ENCODE measurements around the gene COA1.
"Not testable (repeated sequence)": the region's sequence is repeated elsewhere in the genome, so short reads cannot be mapped to it uniquely, and the experiment has no call there.

The COA1 gene

GRCh38 chr7:43602256-43602655 lies 127.1 kb downstream of the COA1 start:
- TF ChIP-seq, protein P1, sequence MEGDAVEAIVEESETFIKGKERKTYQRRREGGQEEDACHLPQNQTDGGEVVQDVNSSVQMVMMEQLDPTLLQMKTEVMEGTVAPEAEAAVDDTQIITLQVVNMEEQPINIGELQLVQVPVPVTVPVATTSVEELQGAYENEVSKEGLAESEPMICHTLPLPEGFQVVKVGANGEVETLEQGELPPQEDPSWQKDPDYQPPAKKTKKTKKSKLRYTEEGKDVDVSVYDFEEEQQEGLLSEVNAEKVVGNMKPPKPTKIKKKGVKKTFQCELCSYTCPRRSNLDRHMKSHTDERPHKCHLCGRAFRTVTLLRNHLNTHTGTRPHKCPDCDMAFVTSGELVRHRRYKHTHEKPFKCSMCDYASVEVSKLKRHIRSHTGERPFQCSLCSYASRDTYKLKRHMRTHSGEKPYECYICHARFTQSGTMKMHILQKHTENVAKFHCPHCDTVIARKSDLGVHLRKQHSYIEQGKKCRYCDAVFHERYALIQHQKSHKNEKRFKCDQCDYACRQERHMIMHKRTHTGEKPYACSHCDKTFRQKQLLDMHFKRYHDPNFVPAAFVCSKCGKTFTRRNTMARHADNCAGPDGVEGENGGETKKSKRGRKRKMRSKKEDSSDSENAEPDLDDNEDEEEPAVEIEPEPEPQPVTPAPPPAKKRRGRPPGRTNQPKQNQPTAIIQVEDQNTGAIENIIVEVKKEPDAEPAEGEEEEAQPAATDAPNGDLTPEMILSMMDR (IDR thresholded peaks at IDR 0.05; ENCODE audit: borderline replicate concordance, insufficient read depth, low read depth, low read length) = no peak
- no peak overlapping the region for H3K4me3 ChIP-seq (ENCODE audit: low read depth, low read length)

- TF ChIP-seq, protein P1 (IDR thresholded peaks at IDR 0.05; ENCODE audit: borderline replicate concordance, insufficient read depth, low read depth, low read length) = no peak
- H3K4me3 ChIP-seq (ENCODE audit: low read depth, low read length) = no peak overlapping the region
Measured at GRCh38 chr7:43600056-43600455, 129.3 kb downstream of the COA1 start.

DNA sequence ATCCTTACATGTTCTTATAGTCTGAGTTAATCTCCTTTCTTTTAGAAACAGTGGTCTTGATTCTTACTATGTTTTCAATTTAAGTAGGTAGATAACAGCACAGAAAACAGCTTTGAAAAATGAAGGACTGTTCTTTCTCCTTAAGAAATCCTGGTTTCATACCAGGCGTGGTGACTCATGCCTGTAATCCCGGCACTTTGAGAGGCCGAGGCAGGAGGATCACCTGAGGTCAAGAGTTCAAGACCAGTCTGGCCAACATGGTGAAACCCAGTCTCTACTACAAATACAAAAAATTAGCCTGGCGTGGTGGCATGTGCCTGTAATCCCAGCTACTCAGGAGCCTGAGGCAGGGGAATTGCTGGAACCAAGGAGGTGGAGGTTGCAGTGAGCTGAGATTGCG lies 132.9 kb downstream of the COA1 start:
- H3K4me3 ChIP-seq (ENCODE audit: low read depth, low read length) = not testable (repeated sequence)

GRCh38 chr7:43594020-43594419 lies 135.3 kb downstream of the COA1 start:
- H3K4me3 ChIP-seq (ENCODE audit: low read depth, low read length) = no peak overlapping the region
- TF ChIP-seq, protein P1 (IDR thresholded peaks at IDR 0.05; ENCODE audit: borderline replicate concordance, insufficient read depth, low read depth, low read length) = no peak

DNA sequence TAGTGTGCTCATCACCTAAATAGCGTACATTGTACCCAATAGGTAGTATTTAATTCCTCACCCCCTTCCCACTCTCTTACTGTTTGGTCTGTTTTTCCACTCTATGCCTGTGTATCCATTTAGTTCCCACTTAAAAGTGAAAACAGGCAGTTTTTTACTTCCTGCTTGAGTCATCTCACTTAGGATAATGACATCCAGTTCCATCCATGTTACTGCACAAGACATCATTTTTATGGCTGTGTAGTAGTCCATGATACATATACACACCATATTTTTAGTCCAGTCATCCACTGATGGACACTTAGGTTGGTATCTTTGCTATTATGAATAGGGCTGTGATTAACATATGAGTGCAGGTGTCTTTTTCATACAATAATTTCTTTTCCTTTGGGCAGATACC lies 136.3 kb downstream of the COA1 start:
- H3K4me3 ChIP-seq (ENCODE audit: low read depth, low read length) = no peak overlapping the region
- TF ChIP-seq, protein P1 (IDR thresholded peaks at IDR 0.05; ENCODE audit: borderline replicate concordance, insufficient read depth, low read depth, low read length) = no peak

- no peak overlapping the region for H3K4me3 ChIP-seq (ENCODE audit: low read depth, low read length)
- TF ChIP-seq, protein P1 (IDR thresholded peaks at IDR 0.05; ENCODE audit: borderline replicate concordance, insufficient read depth, low read depth, low read length) = no peak
Measured at GRCh38 chr7:43592326-43592725, 137.0 kb downstream of the COA1 start.

DNA sequence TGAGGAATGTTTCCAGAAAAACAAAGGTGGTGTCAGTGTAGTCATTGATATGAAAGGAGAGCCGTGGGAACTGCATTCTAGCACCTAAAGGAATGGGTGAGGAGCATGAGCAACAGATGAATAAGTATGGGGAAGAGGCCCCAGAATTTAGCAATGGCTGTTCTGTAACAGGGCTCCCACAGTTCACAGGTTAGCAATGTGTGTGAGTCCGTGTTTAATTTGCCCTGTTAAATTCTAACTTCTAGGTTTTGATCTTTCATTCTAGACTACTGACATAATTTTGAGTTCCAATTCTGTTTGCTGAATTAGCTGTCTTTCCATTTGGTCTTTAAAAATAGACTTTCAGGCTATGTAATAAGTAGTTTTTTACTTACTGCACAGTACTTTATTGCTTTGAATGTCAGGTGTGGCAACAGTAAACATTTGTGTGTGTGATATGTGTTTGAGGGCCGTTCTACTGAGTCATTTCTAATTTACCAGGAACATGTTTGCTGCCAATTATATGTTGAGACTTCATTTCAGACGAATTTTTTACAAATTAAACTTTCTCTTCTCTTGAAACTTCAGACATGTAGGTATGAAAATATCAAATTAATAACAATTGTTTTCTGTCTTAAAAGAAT lies 137.7 kb downstream of the COA1 start:
- TF ChIP-seq, protein P1 (IDR thresholded peaks at IDR 0.05; ENCODE audit: borderline replicate concordance, insufficient read depth, low read depth, low read length) = no peak

More for the DNA sequence above, 137.7 kb downstream of the COA1 start:
- H3K4me3 ChIP-seq (ENCODE audit: low read depth, low read length) = no peak overlapping the region
